PC-9 (cell line): Measurements from ENCODE around the gene MYO1E. TPM values are rescaled to one million over a fixed set of nuclear protein-coding genes. Genes with fewer than 3 reads are reported as not detected.

Experiments
- BruUV-seq: library from RNA; stranded (reverse); fragments of 400-500 nt; replicated peaks from 2 replicates; lab custom pipeline; 2021; lab: Mats Ljungman, UMichigan
- CTCF ChIA-PET: fragments of 300-600 bp; sonication (Branson Sonifier 250); formaldehyde crosslinking; loops from one replicate; lab custom pipeline; 2022; ENCODE audit warnings: antibody characterized with exemption; lab: Charles Lee
- POLR2A ChIA-PET: fragments of 300-600 bp; sonication (Branson Sonifier 250); formaldehyde crosslinking; loops from one replicate; lab custom pipeline; 2022; ENCODE audit warnings: antibody characterized with exemption; ENCODE audit not compliant: unreplicated experiment; lab: Charles Lee
- DNase-seq, 2 experiments: peaks; one replicate each; pipeline versions ENCODE4 v3.0.0 to v3.0.0-alpha.2; 2015 to 2022; ENCODE audit warnings: mixed read lengths in 1 of 2
- H2AFZ ChIP-seq: fragments of 200-600 bp; sonication (generic); 2 replicates; pipeline ENCODE4 v1.8.1; 2017; ENCODE audit warnings: antibody characterized with exemption
- H3F3A ChIP-seq: fragments of 200-600 bp; sonication (generic); 2 replicates; pipeline ENCODE4 v1.8.1; 2017; ENCODE audit warnings: antibody characterized with exemption, mild to moderate bottlenecking, low read depth; ENCODE audit not compliant: insufficient read depth
- H3K27ac ChIP-seq: fragments of 200-600 bp; sonication (generic); 2 replicates; pipeline ENCODE4 v1.6.1; 2016; ENCODE audit warnings: mixed run types
- H3K27me3 ChIP-seq: fragments of 200-600 bp; sonication (generic); 2 replicates; pipeline ENCODE4 v1.6.1; 2016; ENCODE audit warnings: low read depth, mixed run types; ENCODE audit not compliant: insufficient read depth
- H3K36me3 ChIP-seq: fragments of 200-600 bp; sonication (generic); 2 replicates; pipeline ENCODE4 v1.6.1; 2016; ENCODE audit warnings: low read depth, mixed run types
- H3K4me1 ChIP-seq: fragments of 200-600 bp; sonication (generic); replicated peaks from 2 replicates; pipeline ENCODE4 v1.6.1; 2016; ENCODE audit warnings: mixed run types; ENCODE audit not compliant: insufficient read depth
- H3K4me2 ChIP-seq: fragments of 200-600 bp; sonication (generic); 2 replicates; pipeline ENCODE4 v1.6.1; 2017; ENCODE audit warnings: mixed run types
- H3K4me3 ChIP-seq: fragments of 200-600 bp; sonication (generic); 2 replicates; pipeline ENCODE4 v1.6.1; 2016; ENCODE audit warnings: mixed run types
- H3K79me2 ChIP-seq: fragments of 200-600 bp; sonication (generic); 2 replicates; pipeline ENCODE4 v1.6.1; 2017; ENCODE audit warnings: low read depth, mixed run types
- H3K9me2 ChIP-seq: fragments of 200-600 bp; sonication (generic); 2 replicates; pipeline ENCODE4 v1.8.1; 2017; ENCODE audit warnings: mild to moderate bottlenecking; ENCODE audit not compliant: insufficient read depth
- H3K9me3 ChIP-seq: fragments of 200-600 bp; sonication (generic); 2 replicates; pipeline ENCODE4 v1.8.1; 2016; ENCODE audit warnings: low read depth; ENCODE audit not compliant: insufficient read depth
- H4K20me1 ChIP-seq: fragments of 200-600 bp; sonication (generic); 2 replicates; pipeline ENCODE4 v1.8.1; 2017; ENCODE audit not compliant: insufficient read depth
- CTCF ChIP-seq: fragments of 200-600 bp; sonication (generic); conservative IDR thresholded peaks from 2 replicates; pipeline ENCODE4 v1.6.1; 2017; ENCODE audit warnings: mixed run types, antibody characterized with exemption, mild to moderate bottlenecking, moderate library complexity
- EZH2 ChIP-seq: fragments of 200-600 bp; sonication (generic); IDR thresholded peaks from 2 replicates; pipeline ENCODE4 v1.8.0; 2017; ENCODE audit warnings: antibody characterized with exemption, low read depth
- intact Hi-C: fragments of 100-400 bp; cut with micrococcal nuclease; formaldehyde crosslinking; loops from one replicate; pipeline ENCODE4 v1.10.0; 2022; ENCODE audit not compliant: unreplicated experiment
- total RNA-seq: library from RNA; stranded (reverse); gene quantifications from 2 replicates; pipeline ENCODE4 v1.2.3, GENCODE V29; 2021

Gene MYO1E
- total RNA-seq, 1 experiment from 2014 or later, result 156 TPM

DNA sequence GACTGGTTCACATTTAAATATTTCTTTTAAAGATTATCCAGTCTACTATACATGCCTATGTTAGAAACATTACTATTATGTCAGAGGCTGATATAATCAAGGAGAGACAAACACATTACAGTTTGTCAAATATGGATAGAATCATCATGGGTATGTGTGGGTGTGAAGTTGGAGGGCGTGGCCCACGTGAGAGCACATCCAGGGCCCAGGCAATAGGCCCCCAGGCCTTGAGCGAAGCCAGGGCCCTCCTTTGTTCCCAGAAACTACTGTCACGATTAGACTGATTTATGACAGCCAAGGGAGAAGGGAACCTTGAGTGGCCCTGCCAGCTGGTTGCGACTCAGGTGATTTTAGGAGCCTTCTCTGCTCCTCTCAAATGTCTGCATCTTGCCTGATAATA, 193.0 kb downstream of the MYO1E start:
- intact Hi-C loops, result no loop called here
- H3K27ac ChIP-seq, result no peak overlapping the region
- CTCF ChIA-PET, result no interaction called here
- H3F3A ChIP-seq, result peaks cover 22% of the 10 kb centered on the region
- H3K36me3 ChIP-seq, result peaks cover 3% of the 10 kb centered on the region
- H3K27me3 ChIP-seq, result no peaks in the 10 kb centered on the region
- POLR2A ChIA-PET, result no interaction called here
- H2AFZ ChIP-seq, result no peak overlapping the region
- no peak overlapping the region for H3K4me3 ChIP-seq
- no peak for TF ChIP-seq CTCF
- TF ChIP-seq EZH2, result no peak
- H3K4me1 ChIP-seq, result peaks cover 11% of the 10 kb centered on the region; the same call in 1 of the 2 replicates
- H3K9me2 ChIP-seq, result no peaks in the 10 kb centered on the region
- H4K20me1 ChIP-seq, result no peaks in the 10 kb centered on the region
- no TSS peak for BruUV-seq
- no peak overlapping the region for H3K4me2 ChIP-seq
- DNase-seq, result no peak
- H3K79me2 ChIP-seq, result no peaks in the 10 kb centered on the region
- H3K9me3 ChIP-seq, result no peaks in the 10 kb centered on the region

DNA sequence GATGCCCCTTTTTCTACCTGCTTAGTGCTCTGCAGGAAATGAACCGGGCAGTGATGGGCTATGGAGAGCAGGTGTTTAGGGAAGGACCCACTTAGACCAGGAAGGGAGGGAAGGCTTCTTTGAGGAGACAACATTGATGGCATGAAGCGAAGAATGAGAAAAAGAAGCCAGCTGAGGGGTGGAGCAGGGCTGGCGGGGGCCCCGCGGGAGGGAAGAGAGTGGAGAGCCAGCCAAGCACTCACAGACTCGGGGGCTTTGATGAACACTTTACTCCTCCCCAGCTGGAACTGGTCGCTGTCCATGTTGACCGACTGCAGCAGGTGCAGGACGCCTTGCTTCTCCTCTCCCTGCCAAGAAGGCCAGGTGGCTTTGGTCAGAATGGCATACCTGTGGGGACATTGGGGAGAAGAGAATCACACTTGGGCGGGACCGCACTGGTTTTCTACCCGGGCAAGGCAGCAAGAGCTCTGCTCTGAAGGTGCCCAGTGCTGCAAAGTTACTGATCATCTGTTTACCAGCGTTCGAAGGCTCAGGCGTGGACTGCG, 194.4 kb downstream of the MYO1E start:
- TF ChIP-seq CTCF, result no peak
- no peak for TF ChIP-seq EZH2
- Histone ChIP-seq H3K79me2 (no peaks in the 10 kb centered on the region), H3K36me3 (peaks cover 7% of the 10 kb centered on the region), H3K4me3 (no peak overlapping the region), H3K27me3 (no peaks in the 10 kb centered on the region), H2AFZ (no peak overlapping the region), H3K4me2 (no peak overlapping the region), H3F3A (peaks cover 30% of the 10 kb centered on the region), H3K9me2 (no peaks in the 10 kb centered on the region), H4K20me1 (no peaks in the 10 kb centered on the region), H3K9me3 (no peaks in the 10 kb centered on the region), H3K27ac (no peak overlapping the region), H3K4me1 (peaks cover 11% of the 10 kb centered on the region; the same call in 1 of the 2 replicates)
- ChIA-PET POLR2A (no interaction called here), CTCF (no interaction called here)
- intact Hi-C loops, result no loop called here
- DNase-seq, result no peak
- no TSS peak for BruUV-seq

DNA sequence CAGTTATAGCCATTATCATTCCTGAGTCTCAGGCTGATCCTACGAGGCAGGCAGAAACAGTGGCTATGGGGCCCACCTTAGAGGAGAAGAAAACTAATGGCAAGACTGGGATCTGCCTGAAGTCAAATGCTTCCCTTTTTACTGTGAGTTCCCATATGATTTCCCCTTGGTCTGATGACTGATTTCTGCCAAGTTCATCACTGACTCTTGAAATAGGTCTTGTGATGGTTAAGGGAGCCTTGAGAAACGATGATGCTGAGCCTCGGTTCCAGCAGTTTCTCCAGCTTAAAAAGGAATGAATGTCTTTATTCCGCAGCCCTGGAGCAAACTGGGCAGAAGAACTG, 195.4 kb downstream of the MYO1E start:
- H3K79me2 ChIP-seq, result no peaks in the 10 kb centered on the region
- H3K27me3 ChIP-seq, result no peaks in the 10 kb centered on the region
- H3K9me3 ChIP-seq, result no peaks in the 10 kb centered on the region
- H2AFZ ChIP-seq, result no peak overlapping the region
- CTCF ChIA-PET, result no interaction called here
- POLR2A ChIA-PET, result no interaction called here
- peaks cover 11% of the 10 kb centered on the region; the same call in 1 of the 2 replicates for H3K4me1 ChIP-seq
- peaks cover 8% of the 10 kb centered on the region for H3K36me3 ChIP-seq
- DNase-seq, result no peak
- peaks cover 35% of the 10 kb centered on the region for H3F3A ChIP-seq
- intact Hi-C loops, result no loop called here
- no TSS peak for BruUV-seq
- H3K9me2 ChIP-seq, result no peaks in the 10 kb centered on the region
- H3K4me2 ChIP-seq, result no peak overlapping the region
- 0 out of 2 replicates have a peak overlapping the region, but pooled peaks have one; percentile 9 for H3K27ac ChIP-seq
- no peak for TF ChIP-seq CTCF
- no peak for TF ChIP-seq EZH2
- H3K4me3 ChIP-seq, result no peak overlapping the region
- no peaks in the 10 kb centered on the region for H4K20me1 ChIP-seq
